ENCODE results near the gene FBXO42. TPM values are rescaled to one million over a fixed set of nuclear protein-coding genes. Genes with fewer than 3 reads are reported as not detected.

Gene FBXO42
- total and polyA plus RNA-seq, 4 donors: 5.9 to 9.4 (median 6.5) TPM

GRCh38 chr1:16250524-16251251 lies 101.6 kb downstream of the FBXO42 start:
- no peak overlapping the region for H3K9ac ChIP-seq (ENCODE audit: low read depth in 1 of 2, low read length in 2 of 2)
- no peak overlapping the region for H3K4me3 ChIP-seq (ENCODE audit: low read depth in 1 of 3, low read length in 3 of 3)
- H3K27ac ChIP-seq (ENCODE audit: low read depth in 1 of 2, low read length in 2 of 2): no peak overlapping the region
- peaks cover 2 to 15% (median 11%) of the 10 kb centered on the region in 4 donors for H3K36me3 ChIP-seq (ENCODE audit: control insufficient read depth in 4 of 4, insufficient read depth in 3 of 4, low read depth in 1 of 4, low read length in 3 of 4)
- DNase-seq (ENCODE audit: low spot score): no peak
- TF ChIP-seq SP1 (IDR thresholded peaks at IDR 0.05) (peak; percentile 72), NR2F2 (IDR thresholded peaks at IDR 0.05) (peak; percentile 27), TAF1 (conservative IDR thresholded peaks at IDR 0.05) (no peak), RAD21 (IDR thresholded peaks at IDR 0.05) (peak in 1 of 2 donors; percentile 15), HNF4G (IDR thresholded peaks at IDR 0.05) (no peak), HNF4A (conservative IDR thresholded peaks at IDR 0.05) (peak; percentile 11 to 60)
- 79% methylated on average over 15 of the region's 15 CpGs for WGBS
- H3K9me3 ChIP-seq (ENCODE audit: control insufficient read depth in 4 of 4, low read length in 3 of 4): no peaks in the 10 kb centered on the region
- H3K27me3 ChIP-seq (ENCODE audit: control insufficient read depth in 4 of 4, insufficient read depth in 4 of 4, low read length in 3 of 4): no peaks in the 10 kb centered on the region
- H3K4me1 ChIP-seq (ENCODE audit: control insufficient read depth in 4 of 4, insufficient read depth in 4 of 4, low read length in 3 of 4): peaks cover 5 to 48% (median 43%) of the 10 kb centered on the region in 4 donors

- Histone ChIP-seq H3K9ac (ENCODE audit: low read depth in 1 of 2, low read length in 2 of 2) (peak overlapping the region in 1 of 2 donors; percentile 42), H3K4me1 (ENCODE audit: control insufficient read depth in 4 of 4, insufficient read depth in 4 of 4, low read length in 3 of 4) (peaks cover 5 to 44% (median 41%) of the 10 kb centered on the region in 4 donors), H3K4me3 (ENCODE audit: low read depth in 1 of 3, low read length in 3 of 3) (no peak overlapping the region), H3K27ac (ENCODE audit: low read depth in 1 of 2, low read length in 2 of 2) (peak overlapping the region in 1 of 2 donors; percentile 65), H3K36me3 (ENCODE audit: control insufficient read depth in 4 of 4, insufficient read depth in 3 of 4, low read depth in 1 of 4, low read length in 3 of 4) (peaks cover 2 to 15% (median 9%) of the 10 kb centered on the region in 4 donors), H3K9me3 (ENCODE audit: control insufficient read depth in 4 of 4, low read length in 3 of 4) (no peaks in the 10 kb centered on the region), H3K27me3 (ENCODE audit: control insufficient read depth in 4 of 4, insufficient read depth in 4 of 4, low read length in 3 of 4) (no peaks in the 10 kb centered on the region)
- 28% methylated on average over 3 of the region's 3 CpGs for WGBS
- TF ChIP-seq RAD21 (IDR thresholded peaks at IDR 0.05) (peak in 1 of 2 donors; percentile 16), ZBTB33 (IDR thresholded peaks at IDR 0.05) (peak; percentile 44), FOXA1 (IDR thresholded peaks at IDR 0.05) (no peak), GABPA (IDR thresholded peaks at IDR 0.05 in 1 of 2, conservative IDR thresholded peaks at IDR 0.05 in 1 of 2) (no peak), SP1 (IDR thresholded peaks at IDR 0.05) (peak; percentile 45), NR2F2 (IDR thresholded peaks at IDR 0.05) (no peak), HNF4A (conservative IDR thresholded peaks at IDR 0.05) (peak; percentile 69 to 71), HNF4G (IDR thresholded peaks at IDR 0.05) (no peak), MAX (IDR thresholded peaks at IDR 0.05) (peak; percentile 24), TAF1 (conservative IDR thresholded peaks at IDR 0.05) (peak; percentile 14), YY1 (IDR thresholded peaks at IDR 0.05) (peak; percentile 68), CTCF (IDR thresholded peaks at IDR 0.05; ENCODE audit: low read depth, low read length, missing input control) (no peak), FOXA2 (IDR thresholded peaks at IDR 0.05) (no peak), ATF3 (IDR thresholded peaks at IDR 0.05) (peak; percentile 23), REST (IDR thresholded peaks at IDR 0.05) (no peak), RXRA (IDR thresholded peaks at IDR 0.05) (peak; percentile 25 to 71), JUND (IDR thresholded peaks at IDR 0.05) (peak in 1 of 2 donors; percentile 60), EGR1 (IDR thresholded peaks at IDR 0.05; ENCODE audit: low read depth in 2 of 2) (peak in 1 of 2 donors; percentile 13)
- DNase-seq (ENCODE audit: low spot score): peak; percentile 34
Measured at GRCh38 chr1:16249596-16250241, 102.6 kb downstream of the FBXO42 start.
